Measurements from ENCODE around the gene MT1X.
A peak's percentile ranks its signal among the peaks of the same experiment; 100 is the strongest.
"Not testable (repeated sequence)": the region's sequence is repeated elsewhere in the genome, so short reads cannot be mapped to it uniquely, and the experiment has no call there.

The MT1X gene

DNA sequence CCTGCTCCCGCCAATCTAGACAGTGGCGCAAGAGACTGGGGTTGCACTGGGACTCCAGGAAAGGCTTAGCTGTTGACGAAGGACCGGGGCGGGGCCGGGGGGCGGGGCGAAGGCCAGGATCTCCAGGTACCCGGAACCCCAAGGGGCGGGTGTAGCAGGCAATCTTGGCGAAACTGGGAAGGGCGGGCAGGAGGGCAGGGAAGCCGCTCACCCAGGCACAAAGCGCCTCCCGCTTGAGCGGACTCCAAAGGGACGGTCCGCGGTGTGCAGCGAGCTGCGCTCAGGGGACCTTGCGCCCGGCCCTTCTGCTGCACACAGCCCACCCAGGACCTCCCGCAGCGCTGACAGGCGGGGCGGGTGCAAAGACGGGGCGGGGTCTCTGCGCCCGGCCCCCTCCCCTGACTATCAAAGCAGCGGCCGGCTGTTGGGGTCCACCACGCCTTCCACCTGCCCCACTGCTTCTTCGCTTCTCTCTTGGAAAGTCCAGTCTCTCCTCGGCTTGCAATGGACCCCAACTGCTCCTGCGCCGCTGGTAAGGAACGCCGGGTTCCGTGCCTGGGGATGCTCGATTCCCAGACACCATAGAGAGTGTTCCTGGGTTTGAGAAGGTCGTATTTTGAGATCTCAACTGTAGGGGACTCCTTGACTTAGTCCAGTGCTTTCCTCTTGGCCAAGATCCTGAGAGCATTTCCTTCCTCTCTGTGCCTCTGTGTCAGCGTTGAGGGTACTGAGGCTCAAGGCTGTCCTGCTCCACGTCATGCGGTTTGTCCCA lies 24.5 kb upstream of the MT1X start, which contains the start of gene MT1F:
Gene MT1F (plus strand): TSS at position 405 of the 772 bp plus-strand sequence. CDS start 100 bp downstream, at position 505.
- DNase-seq: no peak

DNA sequence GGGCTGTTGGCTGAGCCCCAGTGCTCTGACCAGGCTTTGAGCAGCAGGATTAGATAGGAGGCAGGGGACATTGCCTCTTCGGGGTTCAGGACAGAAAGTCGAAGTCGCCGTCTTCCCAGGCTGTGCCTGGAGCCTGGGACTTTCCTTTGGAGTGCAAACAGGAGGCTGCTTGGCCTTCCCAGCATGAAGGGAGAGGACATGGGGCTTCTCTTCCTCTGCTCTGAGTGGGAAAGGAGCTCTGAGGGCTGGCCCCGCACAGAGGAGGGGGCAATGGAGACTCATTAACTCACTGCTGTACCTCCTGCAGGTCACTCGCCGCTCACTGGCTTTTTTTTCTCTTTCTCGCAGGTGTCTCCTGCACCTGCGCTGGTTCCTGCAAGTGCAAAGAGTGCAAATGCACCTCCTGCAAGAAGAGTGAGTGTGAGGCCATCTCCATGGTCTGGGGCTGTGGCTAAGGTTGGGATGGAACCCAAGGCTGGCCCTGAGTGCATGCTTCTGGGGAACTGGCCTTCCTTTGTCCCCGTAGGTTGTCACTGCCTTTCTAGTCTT lies 23.9 kb upstream of the MT1X start:
- DNase-seq: no peak

DNA sequence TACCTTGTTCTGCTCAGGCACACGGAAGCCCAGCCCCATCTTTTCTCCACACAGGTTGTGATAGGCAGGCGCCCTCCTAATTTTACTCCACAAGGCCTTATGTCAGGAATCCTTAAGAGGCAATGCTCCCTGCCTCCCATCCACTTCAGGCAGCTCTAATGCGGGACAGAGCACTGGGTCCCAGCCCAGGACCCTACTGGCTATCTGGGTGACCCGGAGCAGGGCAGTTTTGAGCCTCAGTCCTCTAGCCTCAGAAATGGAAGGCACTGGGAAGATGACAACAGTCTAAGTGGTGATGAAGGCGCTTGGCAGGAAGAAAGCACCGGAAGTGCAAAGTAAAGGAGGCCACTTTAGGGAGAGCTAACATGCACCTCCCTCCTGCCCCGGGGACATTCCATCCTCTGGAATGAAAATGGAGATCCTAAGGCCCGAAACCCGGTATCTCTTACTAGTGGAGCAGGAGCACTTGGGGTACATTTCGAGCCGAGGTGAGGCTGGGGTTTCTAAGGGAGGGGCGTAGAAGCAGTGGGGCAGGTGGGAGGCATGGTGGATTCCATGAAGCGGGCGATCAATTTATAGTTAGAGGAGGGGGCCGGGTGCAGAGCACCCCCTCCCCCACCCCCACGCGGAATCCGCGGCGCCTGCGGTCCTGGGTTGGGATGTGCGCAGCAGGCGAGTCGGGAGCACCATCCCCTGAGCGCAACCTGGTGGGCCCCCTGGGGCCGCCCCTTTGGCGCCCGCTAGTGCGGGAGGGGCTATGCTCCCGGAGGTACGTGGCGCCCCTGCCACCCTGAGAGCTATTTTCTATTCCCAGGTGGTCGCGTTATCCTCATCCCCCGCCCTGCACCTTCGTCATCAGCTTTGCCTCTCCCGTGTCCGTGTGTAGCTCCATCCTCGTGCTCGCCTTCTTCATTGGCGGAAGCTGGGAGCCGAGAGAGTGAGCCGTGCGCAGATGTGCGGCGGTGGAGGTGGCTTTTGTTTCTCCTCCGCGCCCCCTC lies 19.6 kb upstream of the MT1X start:
- DNase-seq: no peak

DNA sequence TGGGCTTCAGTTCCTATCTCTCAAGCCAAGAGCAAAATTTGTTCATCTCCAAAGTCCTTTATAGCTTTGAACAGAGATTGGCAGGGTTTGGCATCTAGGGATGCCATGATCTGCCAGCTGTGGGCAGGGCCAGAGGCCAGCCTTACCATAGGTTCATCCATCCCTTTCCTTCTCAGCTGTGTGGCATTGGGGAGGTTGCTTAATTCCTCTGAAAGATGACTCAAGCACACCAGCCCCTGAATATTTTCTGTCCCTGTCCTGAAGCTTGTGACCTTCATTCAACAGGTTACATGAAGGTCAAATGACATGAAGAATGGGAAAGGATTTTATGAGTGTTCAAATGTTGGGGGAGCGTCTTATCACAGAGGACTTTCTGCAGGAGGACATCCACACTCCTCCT lies 17.8 kb upstream of the MT1X start:
- DNase-seq: no peak

DNA sequence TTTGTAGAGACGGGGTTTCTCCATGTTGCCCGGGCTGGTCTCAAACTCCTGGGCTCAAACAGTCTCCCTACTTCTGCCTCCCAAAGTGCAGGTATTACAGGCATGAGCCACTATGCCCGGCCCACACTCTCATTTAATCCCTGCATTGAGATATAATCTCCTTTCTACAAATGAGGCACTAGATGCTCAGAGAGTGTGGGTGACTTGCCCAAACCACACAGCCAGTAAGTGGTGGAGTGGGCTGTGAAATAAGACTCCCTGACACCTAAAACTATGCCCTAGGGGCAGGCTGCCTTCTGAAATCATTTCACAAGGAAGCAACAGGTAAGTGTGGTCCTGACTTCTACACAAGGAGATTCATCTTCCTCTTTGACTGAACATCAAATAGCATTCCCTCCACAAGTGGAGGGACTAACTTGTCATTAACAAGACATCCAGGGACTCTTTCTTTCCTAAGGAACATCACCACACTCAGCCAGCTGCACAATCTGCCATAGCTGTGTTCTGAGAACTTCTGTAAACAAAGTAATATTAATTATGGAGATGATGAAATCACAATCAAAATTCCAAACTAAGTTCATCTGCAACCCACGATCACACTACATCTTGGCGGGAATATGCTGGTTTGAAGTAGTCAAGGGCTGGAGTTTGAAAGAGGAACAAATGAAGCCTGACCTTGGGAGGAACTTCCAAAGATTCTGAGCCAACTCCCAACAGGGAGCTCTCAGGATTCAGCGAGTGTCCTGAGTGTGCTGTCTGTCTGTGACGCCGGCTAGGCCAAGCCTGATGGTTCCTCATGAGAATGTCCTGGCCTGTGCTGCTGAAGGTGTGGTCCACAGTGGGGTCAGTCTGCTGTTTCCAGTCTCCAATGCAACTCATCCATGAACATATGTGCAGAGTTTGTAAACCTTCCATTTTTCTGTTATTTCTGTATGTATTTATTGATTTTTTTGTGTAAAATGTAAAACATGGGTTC lies 16.7 kb upstream of the MT1X start:
- DNase-seq: not testable (repeated sequence)

DNA sequence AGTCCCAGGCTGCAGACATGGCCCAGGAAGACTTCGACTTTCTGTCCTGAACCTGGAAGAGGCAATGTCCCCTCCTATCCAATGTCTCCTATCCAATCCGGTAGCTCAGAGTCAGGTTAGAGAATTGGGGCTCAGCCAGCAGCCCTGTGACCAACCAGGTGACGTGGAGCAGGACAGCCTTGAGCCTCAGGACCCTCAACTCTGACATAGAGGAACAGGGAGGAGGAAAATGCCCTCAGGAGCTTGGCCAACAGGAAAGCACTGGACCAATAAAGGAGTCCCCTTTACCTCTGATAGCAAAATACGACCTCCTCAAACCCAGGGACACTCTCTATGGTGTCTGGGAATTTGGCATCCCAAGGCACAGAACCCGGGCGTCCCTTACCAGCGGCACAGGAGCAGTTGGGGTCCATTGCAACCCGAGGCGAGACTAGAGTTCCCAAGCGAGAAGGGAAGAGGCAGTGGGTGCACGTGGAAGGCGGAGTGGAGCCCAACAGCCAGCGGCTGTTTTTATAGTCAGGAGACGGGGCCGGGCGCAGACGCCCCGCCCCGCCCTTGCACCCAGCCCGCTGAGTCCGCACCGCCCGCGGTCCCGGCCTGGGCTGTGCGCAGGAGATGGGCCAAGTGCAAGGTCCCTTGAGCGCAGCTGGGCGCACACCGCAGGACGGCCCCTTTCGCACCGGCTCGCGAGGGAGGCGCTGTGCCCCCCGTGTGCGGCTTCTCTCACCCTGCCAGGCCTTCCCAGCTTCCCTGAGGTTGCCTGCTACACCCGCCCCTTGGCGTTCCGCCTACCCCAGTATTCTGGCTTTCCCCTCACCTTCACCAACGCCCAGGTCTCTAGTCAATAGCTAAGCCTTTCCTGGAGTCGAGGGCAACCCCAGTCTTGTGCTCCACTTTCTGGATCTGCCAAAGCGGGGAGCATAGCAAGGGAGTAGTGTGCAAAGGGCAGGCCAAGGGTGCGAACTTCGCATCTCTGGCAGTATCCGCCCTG lies 14.4 kb upstream of the MT1X start, which contains the start of gene MT1G:
Gene MT1G (minus strand): TSS at position 485 of the 991 bp plus-strand sequence. CDS start 72 bp downstream, at position 413.
- peak; percentile 36 to 39 for DNase-seq

DNA sequence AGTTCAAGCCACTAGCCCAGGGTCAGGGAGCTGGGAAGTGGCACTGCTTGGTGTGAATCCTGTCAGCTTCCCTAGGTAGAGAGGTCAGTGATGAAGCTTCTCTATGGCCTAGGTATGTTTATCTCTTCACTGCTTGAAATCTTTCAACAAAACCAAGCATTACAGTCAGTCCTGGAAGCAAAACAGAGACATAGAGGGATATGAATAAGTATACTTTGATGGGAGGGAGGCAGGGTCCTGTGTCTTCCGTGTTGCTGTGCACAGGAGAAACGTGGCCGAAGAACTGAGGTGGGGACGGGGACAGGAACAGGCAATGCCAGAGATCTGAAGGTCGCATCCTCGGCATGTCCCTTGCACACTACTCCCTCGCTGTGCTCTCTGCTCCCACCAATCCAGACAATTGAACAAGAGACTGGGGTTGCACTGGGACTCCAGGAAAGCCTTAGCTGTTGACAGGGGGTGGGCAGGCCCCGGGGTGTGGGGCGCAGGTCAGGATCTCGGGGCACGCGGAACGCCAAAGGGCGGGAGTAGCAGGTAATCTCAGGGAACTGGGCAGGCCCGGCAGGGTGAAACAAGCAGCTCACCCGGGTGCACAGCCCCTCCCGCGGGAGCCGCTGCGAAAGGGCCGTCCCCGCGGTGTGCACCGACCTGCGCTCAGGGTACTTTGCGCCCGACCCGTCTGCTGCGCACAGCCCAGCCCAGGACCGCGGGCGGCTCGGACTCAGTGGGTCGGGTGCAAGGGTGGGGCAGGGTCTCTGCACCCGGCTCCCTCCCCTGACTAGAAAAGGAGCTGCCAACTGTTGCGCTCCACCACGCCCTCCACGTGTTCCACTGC lies 13.0 kb upstream of the MT1X start, which contains the start of gene MT1H:
Gene MT1H (plus strand): TSS at position 810 of the 835 bp plus-strand sequence. CDS start 71 bp downstream, outside the sequence.
- no peak for DNase-seq

DNA sequence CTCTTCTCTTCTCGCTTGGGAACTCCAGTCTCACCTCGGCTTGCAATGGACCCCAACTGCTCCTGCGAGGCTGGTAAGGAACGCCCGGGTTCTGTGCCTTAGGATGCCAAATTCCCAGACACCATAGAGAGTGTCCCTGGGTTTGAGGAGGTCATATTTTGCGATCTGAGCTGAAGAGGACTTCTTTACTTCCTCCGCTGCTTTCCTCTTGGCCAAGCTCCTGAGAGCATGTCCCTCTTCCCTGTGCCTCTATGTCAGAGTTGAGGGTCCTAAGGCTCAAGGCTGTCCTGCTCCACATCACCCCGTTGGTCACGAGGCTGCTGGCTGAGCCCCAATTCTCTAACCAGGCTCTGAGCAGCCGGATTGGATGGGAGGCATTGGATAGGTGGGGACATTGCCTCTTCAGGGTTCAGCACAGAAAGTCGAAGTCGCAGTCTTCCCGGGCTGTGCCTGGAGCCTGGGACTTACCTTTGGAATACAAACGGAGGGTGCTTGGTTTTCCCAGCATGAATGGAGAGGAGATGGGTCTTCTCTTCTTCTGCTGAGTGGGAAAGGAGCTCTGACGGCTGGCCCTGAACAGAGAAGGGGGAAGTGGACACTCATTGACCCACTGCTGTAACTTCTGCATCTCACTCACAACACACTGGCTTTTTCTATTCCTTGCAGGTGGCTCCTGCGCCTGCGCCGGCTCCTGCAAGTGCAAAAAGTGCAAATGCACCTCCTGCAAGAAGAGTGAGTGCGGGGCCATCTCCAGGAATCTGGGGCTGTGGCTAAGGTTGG lies 12.2 kb upstream of the MT1X start:
- DNase-seq: no peak

DNA sequence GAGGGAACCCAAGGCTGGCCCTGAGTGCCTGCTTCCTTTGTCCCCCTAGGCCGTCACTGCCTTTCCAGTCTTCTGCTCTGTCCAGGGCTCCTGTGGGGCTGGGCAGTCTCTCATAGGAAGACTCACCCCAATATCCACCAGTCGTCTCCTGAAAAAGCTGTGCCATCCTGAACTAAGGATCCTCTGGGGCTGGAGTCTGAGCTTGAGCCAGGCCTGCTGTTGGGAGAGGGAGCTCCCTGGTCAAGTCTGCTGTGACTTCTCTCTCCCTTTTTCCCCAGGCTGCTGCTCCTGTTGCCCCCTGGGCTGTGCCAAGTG lies 11.7 kb upstream of the MT1X start:
- DNase-seq: no peak

DNA sequence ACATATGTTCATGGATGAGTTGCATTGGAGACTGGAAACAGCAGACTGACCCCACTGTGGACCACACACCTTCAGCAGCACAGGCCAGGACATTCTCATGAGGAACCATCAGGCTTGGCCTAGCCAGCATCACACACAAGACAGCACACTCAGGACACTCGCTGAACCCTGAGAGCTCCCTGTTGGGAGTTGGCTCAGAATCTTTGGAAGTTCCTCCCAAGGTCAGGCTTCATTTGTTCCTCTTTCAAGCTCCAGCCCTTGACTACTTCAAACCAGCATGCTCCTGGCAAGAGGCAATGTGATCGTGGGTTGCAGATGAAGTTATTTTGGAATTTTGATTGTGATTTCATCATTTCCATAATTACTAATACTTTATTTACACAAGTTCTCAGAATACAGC lies 10.6 kb upstream of the MT1X start:
- DNase-seq: not testable (repeated sequence)

DNA sequence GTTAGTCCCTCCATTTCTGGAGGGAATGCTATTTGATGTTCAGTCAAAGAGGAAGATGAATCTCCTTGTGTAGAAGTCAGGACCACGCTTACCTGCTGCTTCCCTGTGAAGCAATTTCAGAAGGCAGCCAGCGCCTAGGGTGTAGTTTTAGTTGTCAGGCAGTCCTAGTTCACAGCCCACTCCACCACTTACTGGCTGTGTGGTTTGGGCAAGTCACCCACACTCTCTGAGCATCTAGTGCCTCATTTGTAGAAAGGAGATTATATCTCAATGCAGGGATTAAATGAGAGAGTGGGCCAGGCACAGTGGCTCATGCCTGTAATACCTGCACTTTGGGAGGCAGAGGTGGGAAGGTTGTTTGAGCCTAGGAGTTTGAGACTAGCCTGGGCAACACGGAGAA lies 10.1 kb upstream of the MT1X start:
- not testable (repeated sequence) for DNase-seq

DNA sequence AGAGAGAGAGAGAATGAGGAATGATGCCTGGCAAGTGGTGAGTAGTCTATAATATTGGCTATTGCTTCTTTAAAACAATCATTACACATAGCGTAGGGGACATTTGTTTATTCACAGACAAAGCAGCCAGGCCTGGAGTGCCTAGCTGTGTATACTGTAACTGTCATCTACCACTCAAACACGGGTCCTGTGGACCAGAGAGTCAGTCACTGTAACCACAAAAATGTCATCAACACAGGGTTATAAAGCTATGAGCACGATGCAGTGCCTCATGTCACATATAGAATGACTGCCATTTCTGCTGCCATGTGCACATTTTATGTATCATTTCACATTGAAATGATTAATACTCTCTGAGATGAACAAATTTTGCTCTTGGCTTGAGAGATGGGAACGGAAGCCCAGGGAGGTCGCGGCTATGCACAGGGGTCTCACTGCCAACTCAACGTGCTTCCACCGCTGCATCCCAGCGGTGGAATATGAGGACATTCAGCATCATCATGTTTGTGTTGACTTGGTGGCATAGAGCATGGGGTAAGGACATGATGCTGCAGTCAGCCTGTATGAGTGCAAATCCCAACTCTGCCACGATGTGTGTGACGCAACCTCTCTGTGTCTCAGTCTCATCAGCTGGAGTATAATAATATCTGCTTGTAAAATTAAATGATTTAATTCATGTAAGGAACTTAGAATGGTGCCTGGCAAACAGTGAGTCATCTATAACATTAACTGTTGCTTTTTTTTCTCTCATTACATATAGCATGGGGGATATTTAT lies 9.3 kb upstream of the MT1X start:
- DNase-seq: no peak

DNA sequence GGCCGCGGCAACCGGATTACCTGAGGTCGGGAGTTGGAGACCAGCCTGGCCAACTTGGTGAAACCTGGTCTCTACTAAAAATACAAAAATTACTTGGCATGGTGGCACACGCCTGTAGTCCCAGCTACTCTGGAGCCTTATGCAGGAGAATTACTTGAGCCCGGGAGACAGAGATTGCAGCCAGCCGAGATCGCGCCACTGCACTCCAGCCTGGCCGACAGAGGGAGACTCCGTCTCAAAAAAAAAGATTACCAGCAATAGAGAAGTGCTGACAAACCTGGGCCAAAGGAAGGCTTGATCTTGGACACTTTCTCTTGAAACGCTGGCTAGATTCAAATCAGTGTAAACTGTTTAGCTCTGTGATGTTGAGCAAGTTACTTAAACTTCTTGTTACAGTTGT lies 8.3 kb upstream of the MT1X start:
- peak; percentile 49 to 56 for DNase-seq

DNA sequence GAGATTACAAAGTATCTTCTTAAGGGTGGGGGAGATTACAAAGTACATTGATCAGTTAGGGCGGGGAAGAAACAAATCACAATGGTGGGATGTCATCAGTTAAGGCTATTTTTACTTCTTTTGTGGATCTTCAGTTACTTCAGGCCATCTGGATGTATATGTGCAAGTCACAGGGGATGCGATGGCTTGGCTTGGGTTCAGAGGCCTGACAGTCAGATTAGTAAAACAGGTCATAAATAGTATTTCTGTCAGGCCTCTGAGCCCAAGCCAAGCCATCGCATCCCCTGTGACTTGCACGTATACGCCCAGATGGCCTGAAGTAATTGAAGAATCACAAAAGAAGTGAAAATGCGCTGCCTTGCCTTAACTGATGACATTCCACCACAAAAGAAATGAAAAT lies 7.7 kb upstream of the MT1X start:
- DNase-seq: not testable (repeated sequence)

DNA sequence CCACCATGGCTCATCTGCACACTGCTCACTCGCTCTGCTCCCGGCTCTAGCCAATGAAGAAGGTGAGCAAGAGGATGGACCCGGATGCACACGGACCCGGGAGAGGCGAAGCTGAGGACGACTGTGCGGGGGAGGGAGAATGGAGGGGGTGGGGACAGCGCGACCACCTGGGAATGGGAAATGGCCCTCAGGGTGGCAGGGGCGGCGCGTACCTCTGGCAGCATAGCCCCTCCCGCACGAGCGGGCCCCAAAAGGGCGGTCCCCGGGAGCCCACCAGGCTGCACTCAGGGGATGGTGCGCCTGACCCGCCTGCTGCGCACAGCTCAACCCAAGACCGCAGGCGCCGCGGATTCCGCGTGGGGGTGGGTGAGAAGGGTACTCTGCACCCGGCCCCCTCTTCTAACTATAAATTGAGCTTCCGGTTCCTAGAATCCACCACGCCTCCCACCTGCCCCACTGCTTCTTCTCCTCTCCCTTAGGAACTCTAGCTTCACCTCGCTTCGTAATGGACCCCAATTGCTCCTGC lies 6.5 kb upstream of the MT1X start:
- no peak for DNase-seq

DNA sequence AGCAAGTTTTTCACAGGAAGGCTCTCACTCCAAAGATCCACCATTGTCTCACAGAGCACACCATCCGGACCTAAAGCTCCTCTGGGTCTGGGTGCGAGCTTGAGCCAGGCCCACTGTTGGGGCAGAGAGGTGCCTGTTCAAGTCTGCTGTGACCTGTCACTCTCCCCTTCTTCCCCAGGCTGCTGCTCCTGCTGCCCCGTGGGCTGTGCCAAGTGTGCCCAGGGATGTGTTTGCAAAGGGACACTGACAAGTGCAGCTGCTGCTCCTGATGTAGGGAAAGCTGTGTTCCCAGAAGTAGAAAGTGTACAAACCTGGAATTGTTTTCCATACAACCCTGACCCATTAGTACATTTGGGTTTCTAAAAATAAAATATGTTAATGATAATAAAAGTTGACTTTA lies 4.8 kb upstream of the MT1X start:
- DNase-seq: no peak

DNA sequence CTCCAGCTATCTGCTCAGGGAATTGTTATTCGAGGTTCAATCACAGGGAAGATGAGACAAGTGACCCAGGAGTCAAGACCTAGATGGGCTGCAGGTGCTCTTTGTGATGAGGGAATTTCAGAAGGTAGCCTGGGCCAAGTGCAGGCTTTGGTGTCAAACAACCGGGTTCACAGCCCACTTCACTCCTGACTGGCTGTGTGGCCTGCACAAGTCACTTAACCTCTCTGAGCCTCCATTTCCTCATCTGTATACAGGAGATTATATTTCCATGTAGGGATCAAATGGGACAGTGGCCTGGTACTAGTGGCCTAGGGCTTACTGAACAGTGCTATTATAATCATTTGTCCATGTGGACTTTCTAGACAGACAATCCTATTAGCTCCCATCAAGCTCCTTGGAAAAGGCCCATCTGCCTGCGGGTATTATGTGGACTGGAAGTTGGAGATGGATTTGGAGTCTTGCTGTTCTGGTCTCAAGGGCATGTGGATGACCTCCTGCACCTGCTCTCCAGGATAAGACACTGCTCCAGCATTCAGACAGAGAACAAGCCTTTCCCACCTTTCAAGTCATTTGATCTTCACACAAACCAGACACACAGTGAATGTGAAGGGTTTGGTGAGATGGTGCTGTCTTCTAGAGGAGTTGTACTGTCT lies 3.1 kb upstream of the MT1X start:
- no peak for DNase-seq

All from Kasumi-1 (cell line).